ENCODE measurements around the gene POTEI.
"Not testable (repeated sequence)": the region's sequence is repeated elsewhere in the genome, so short reads cannot be mapped to it uniquely, and the experiment has no call there.

- TF ChIP-seq, protein P1, sequence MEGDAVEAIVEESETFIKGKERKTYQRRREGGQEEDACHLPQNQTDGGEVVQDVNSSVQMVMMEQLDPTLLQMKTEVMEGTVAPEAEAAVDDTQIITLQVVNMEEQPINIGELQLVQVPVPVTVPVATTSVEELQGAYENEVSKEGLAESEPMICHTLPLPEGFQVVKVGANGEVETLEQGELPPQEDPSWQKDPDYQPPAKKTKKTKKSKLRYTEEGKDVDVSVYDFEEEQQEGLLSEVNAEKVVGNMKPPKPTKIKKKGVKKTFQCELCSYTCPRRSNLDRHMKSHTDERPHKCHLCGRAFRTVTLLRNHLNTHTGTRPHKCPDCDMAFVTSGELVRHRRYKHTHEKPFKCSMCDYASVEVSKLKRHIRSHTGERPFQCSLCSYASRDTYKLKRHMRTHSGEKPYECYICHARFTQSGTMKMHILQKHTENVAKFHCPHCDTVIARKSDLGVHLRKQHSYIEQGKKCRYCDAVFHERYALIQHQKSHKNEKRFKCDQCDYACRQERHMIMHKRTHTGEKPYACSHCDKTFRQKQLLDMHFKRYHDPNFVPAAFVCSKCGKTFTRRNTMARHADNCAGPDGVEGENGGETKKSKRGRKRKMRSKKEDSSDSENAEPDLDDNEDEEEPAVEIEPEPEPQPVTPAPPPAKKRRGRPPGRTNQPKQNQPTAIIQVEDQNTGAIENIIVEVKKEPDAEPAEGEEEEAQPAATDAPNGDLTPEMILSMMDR (IDR thresholded peaks at IDR 0.05) = not testable (repeated sequence)
- not testable (repeated sequence) for TF ChIP-seq EP300, POLR2A (IDR thresholded peaks at IDR 0.05)
These were observed 2.8 kb upstream of the POTEI start for GRCh38 chr2:130511747-130512451.
